GM10847 (cell line): ENCODE data around the gene COL5A2.

Source experiments
- POLR2A ChIP-seq: IDR thresholded peaks from 2 replicates; pipeline ENCODE4 v1.6.1; 2011; ENCODE audit not compliant: insufficient read length; ENCODE audit errors: extremely low read depth

COL5A2 gene

GRCh38 chr2:189192766-189193165, 13.2 kb upstream of the COL5A2 start:
- no peak for TF ChIP-seq POLR2A

- TF ChIP-seq POLR2A, result no peak
These were observed 12.2 kb upstream of the COL5A2 start for GRCh38 chr2:189191766-189192165.

- no peak for TF ChIP-seq POLR2A
These were observed 11.1 kb upstream of the COL5A2 start for GRCh38 chr2:189190685-189191084.

GRCh38 chr2:189188115-189188805, 8.7 kb upstream of the COL5A2 start:
- TF ChIP-seq POLR2A, result no peak

- TF ChIP-seq POLR2A, result no peak
These were observed 3.6 kb upstream of the COL5A2 start for GRCh38 chr2:189183170-189183569.

GRCh38 chr2:189181706-189182105, 2.1 kb upstream of the COL5A2 start:
- no peak for TF ChIP-seq POLR2A

- TF ChIP-seq POLR2A, result no peak
These were observed 613 bp downstream of the COL5A2 start for GRCh38 chr2:189178726-189179569.

GRCh38 chr2:189178054-189178453, 1.5 kb downstream of the COL5A2 start:
- no peak for TF ChIP-seq POLR2A

GRCh38 chr2:189177251-189177840, 2.2 kb downstream of the COL5A2 start:
- no peak for TF ChIP-seq POLR2A

GRCh38 chr2:189176516-189176915, 3.0 kb downstream of the COL5A2 start:
- TF ChIP-seq POLR2A, result no peak

GRCh38 chr2:189175869-189176433, 3.6 kb downstream of the COL5A2 start:
- no peak for TF ChIP-seq POLR2A

- TF ChIP-seq POLR2A, result no peak
These were observed 7.5 kb downstream of the COL5A2 start for GRCh38 chr2:189171956-189172609.

GRCh38 chr2:189168856-189169499, 10.6 kb downstream of the COL5A2 start:
- TF ChIP-seq POLR2A, result no peak

GRCh38 chr2:189165656-189166380, 13.7 kb downstream of the COL5A2 start:
- TF ChIP-seq POLR2A, result no peak
